ENCODE results near the gene GSG1L.

DNA sequence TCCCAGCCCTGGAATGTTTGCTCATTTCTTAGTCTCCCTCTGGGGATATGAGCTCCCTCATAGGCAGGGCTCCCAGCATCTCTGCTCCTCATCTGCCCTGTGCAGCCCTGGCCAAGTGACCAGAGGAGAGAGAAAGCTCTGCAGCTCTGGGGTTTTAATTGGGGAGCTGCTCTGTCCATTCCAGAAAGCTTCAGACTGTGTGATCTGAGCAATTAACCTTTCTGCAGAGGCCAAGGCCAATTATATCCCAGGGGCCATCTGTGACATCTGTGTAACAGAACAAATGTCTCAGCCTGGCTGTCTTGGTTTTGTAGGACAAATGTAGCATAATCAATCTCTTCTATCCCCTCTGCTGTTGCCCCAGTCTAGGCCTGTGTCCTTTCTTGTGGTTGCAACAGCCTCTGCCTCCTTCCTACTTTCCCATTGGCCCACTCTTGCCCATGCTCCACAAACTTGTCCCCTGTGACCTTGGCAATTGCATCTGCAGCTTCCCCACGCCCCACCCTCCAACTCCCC lies 156.0 kb downstream of the GSG1L start:
- TF ChIP-seq, protein P1, sequence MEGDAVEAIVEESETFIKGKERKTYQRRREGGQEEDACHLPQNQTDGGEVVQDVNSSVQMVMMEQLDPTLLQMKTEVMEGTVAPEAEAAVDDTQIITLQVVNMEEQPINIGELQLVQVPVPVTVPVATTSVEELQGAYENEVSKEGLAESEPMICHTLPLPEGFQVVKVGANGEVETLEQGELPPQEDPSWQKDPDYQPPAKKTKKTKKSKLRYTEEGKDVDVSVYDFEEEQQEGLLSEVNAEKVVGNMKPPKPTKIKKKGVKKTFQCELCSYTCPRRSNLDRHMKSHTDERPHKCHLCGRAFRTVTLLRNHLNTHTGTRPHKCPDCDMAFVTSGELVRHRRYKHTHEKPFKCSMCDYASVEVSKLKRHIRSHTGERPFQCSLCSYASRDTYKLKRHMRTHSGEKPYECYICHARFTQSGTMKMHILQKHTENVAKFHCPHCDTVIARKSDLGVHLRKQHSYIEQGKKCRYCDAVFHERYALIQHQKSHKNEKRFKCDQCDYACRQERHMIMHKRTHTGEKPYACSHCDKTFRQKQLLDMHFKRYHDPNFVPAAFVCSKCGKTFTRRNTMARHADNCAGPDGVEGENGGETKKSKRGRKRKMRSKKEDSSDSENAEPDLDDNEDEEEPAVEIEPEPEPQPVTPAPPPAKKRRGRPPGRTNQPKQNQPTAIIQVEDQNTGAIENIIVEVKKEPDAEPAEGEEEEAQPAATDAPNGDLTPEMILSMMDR (IDR thresholded peaks at IDR 0.05; ENCODE audit: low read depth, low read length, missing input control), result no peak
- TF ChIP-seq, protein P2, sequence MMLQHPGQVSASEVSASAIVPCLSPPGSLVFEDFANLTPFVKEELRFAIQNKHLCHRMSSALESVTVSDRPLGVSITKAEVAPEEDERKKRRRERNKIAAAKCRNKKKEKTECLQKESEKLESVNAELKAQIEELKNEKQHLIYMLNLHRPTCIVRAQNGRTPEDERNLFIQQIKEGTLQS (IDR thresholded peaks at IDR 0.05), result no peak
- TF ChIP-seq TAF1 (conservative IDR thresholded peaks at IDR 0.05), result no peak
